MM.1S (cell line): Measurements from ENCODE around the gene XXYLT1.

ENCODE experiments used
- DNase-seq: peaks from one replicate; pipeline ENCODE4 v3.0.0-alpha.2; 2015
- H2AFZ ChIP-seq: fragments of 300-600 bp; sonication (generic); 2 replicates; pipeline ENCODE4 v1.6.0; 2016; ENCODE audit warnings: antibody characterized with exemption, low read length
- H3F3A ChIP-seq: fragments of 300-600 bp; sonication (generic); 2 replicates; pipeline ENCODE4 v1.6.1; 2016; ENCODE audit warnings: mild to moderate bottlenecking, antibody characterized with exemption, low read length, moderate library complexity, mixed read lengths; ENCODE audit not compliant: insufficient read depth
- H3K27ac ChIP-seq: fragments of 300-600 bp; sonication (generic); 2 replicates; pipeline ENCODE4 v1.5.1; 2016; ENCODE audit warnings: mild to moderate bottlenecking, low read length
- H3K27me3 ChIP-seq: fragments of 300-600 bp; sonication (generic); replicated peaks from 2 replicates; pipeline ENCODE4 v1.6.0; 2016; ENCODE audit warnings: low read length; ENCODE audit not compliant: insufficient read depth
- H3K36me3 ChIP-seq: fragments of 300-600 bp; sonication (generic); replicated peaks from 2 replicates; pipeline ENCODE4 v1.6.1; 2016; ENCODE audit warnings: mild to moderate bottlenecking, low read length, mixed read lengths; ENCODE audit not compliant: insufficient read depth
- H3K4me1 ChIP-seq: fragments of 300-600 bp; sonication (generic); 2 replicates; pipeline ENCODE4 v1.6.1; 2016; ENCODE audit warnings: low read length, mixed read lengths
- H3K4me2 ChIP-seq: fragments of 300-600 bp; sonication (generic); 2 replicates; pipeline ENCODE4 v1.6.0; 2016; ENCODE audit warnings: low read depth, low read length
- H3K4me3 ChIP-seq: fragments of 300-600 bp; sonication (generic); 2 replicates; pipeline ENCODE4 v1.5.1; 2016; ENCODE audit warnings: low read length, mixed read lengths
- H3K79me2 ChIP-seq: fragments of 300-600 bp; sonication (generic); 2 replicates; pipeline ENCODE4 v1.6.1; 2016; ENCODE audit warnings: mixed run types, low read length, mixed read lengths
- H3K9ac ChIP-seq: fragments of 300-600 bp; sonication (generic); 2 replicates; pipeline ENCODE4 v1.6.1; 2016; ENCODE audit warnings: low read length, mixed read lengths
- H3K9me2 ChIP-seq: fragments of 300-600 bp; sonication (generic); replicated peaks from 2 replicates; pipeline ENCODE4 v1.6.1; 2016; ENCODE audit warnings: mild to moderate bottlenecking, low read length, mixed read lengths; ENCODE audit not compliant: insufficient read depth
- H3K9me3 ChIP-seq: fragments of 300-600 bp; sonication (generic); replicated peaks from 2 replicates; pipeline ENCODE4 v1.6.1; 2016; ENCODE audit warnings: mild to moderate bottlenecking, low read length, mixed read lengths; ENCODE audit not compliant: insufficient read depth
- H4K20me1 ChIP-seq: fragments of 300-600 bp; sonication (generic); 2 replicates; pipeline ENCODE4 v1.6.1; 2016; ENCODE audit warnings: mild to moderate bottlenecking, low read length, moderate library complexity, mixed read lengths; ENCODE audit not compliant: insufficient read depth
- EZH2 ChIP-seq: fragments of 300-600 bp; sonication (generic); optimal IDR thresholded peaks from 2 replicates; pipeline ENCODE3; 2017; ENCODE audit warnings: low read depth, mild to moderate bottlenecking, antibody characterized with exemption, low read length, mixed read lengths
- EZH2phosphoT487 ChIP-seq: fragments of 300-600 bp; sonication (generic); IDR thresholded peaks from 2 replicates; pipeline ENCODE4 v1.6.1; 2018; ENCODE audit warnings: antibody characterized with exemption, low read length
- TF ChIP-seq, protein P1 (sequence below): fragments of 300-600 bp; sonication (generic); IDR thresholded peaks from 2 replicates; pipeline ENCODE4 v1.5.1; 2016; ENCODE audit warnings: antibody characterized with exemption, low read length, mixed read lengths

XXYLT1 gene

DNA sequence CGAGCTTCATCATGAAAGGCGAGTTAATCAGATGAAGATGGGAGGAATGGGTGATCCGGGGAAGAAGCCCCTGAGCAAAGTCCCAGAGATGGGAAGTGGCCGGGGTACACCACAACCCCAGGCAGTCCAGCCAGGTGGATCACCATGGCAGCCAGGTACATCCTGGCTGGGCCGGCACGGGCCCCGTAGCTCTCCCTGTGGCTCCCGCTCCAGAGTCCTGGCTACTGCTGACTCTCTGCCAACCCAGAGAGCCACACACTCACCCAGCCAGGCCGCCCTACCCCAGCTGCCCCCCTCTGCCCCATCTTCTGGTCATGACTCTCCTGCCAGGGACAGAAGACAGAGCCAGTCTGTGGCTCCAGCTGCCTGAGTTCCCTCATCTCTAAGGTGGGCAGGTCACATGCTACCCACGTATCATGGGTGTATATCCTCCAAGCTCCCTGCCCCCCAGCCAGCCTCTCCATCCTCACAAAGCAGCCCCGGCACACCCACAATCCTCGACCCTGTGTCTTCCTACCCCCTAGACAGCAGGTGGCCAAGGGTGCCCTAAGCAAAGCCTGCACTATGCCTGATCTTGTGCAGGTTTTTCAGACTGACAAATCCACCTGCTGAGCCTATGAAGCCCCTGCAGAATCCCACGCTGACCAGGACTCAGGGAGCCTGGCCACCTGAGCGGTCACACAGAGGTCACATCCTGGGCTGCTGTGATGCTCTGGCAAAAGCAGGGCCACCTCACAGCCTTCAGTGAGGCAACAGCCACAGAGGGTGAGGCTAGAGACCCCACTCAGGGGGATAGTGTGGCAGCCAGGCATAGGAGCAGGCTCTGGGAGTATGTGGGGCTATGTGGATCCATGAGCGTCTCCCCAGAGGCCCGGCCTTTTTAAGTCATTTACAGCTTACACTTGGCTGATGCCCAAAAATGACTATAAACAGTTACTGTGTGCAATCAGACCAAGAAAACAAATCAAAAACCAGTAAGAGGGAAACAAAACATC is 13.2 kb downstream of the XXYLT1 start:
- no peaks in the 10 kb centered on the region for H3K9me3 ChIP-seq
- H3K27ac ChIP-seq = no peak overlapping the region
- no peak overlapping the region for H3K4me2 ChIP-seq
- no peaks in the 10 kb centered on the region for H3K36me3 ChIP-seq
- DNase-seq = no peak
- no peaks in the 10 kb centered on the region for H4K20me1 ChIP-seq
- peaks cover 8% of the 10 kb centered on the region for H3K4me1 ChIP-seq
- no peaks in the 10 kb centered on the region for H3K27me3 ChIP-seq
- no peaks in the 10 kb centered on the region for H3K9me2 ChIP-seq
- no peaks in the 10 kb centered on the region for H3K79me2 ChIP-seq
- H3F3A ChIP-seq = peaks cover 16% of the 10 kb centered on the region; the same call in 1 of the 2 replicates
- H3K9ac ChIP-seq = no peak overlapping the region
- no peak for TF ChIP-seq EZH2phosphoT487
- no peak for TF ChIP-seq EZH2
- TF ChIP-seq, protein P1, sequence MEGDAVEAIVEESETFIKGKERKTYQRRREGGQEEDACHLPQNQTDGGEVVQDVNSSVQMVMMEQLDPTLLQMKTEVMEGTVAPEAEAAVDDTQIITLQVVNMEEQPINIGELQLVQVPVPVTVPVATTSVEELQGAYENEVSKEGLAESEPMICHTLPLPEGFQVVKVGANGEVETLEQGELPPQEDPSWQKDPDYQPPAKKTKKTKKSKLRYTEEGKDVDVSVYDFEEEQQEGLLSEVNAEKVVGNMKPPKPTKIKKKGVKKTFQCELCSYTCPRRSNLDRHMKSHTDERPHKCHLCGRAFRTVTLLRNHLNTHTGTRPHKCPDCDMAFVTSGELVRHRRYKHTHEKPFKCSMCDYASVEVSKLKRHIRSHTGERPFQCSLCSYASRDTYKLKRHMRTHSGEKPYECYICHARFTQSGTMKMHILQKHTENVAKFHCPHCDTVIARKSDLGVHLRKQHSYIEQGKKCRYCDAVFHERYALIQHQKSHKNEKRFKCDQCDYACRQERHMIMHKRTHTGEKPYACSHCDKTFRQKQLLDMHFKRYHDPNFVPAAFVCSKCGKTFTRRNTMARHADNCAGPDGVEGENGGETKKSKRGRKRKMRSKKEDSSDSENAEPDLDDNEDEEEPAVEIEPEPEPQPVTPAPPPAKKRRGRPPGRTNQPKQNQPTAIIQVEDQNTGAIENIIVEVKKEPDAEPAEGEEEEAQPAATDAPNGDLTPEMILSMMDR = no peak
- no peak overlapping the region for H3K4me3 ChIP-seq
- no peak overlapping the region for H2AFZ ChIP-seq

DNA sequence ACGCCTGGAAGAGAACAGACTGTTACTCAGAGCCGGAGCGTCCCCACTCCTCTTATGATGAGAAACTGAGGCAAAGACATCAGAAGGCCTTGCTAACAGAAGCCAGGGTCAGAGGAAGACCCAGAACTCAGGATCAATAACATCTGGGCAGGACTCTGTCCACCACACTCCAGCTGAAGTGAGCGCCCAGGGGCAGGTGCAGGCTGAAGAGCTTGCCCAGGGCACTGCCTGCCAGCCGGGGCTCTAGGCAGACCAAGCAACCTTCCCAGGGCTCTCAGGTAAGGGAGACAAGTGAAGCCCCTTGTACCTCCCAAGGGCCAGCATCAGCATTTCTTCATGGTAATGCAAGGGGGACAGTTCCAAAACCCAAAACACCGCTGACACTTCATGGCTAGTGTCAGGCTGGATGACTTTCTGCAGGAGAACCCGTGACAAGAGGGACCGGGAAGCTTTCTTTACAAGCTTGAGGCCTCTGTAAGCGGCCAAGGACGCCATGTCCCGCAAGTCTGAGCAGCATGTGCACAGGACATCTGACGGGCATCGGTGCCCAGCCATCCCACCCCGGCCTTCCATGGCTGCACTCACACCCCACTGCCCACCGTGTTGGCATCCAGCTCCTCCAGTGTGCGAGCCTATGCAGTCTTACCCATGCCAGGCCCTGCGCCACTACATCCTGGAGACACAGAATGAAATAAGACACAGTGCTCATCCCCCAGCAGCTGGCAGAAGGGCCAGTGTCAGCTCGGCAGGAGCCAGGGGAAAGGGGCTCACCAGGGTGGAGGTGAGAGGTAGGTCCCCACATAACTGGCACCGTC is 14.1 kb downstream of the XXYLT1 start:
- no peaks in the 10 kb centered on the region for H4K20me1 ChIP-seq
- no peak overlapping the region for H3K4me2 ChIP-seq
- H3K27ac ChIP-seq = no peak overlapping the region
- no peaks in the 10 kb centered on the region for H3K9me2 ChIP-seq
- no peak for TF ChIP-seq EZH2phosphoT487
- no peak overlapping the region for H3K4me3 ChIP-seq
- H3K27me3 ChIP-seq = no peaks in the 10 kb centered on the region
- H3F3A ChIP-seq = peaks cover 16% of the 10 kb centered on the region; the same call in 1 of the 2 replicates
- no peaks in the 10 kb centered on the region for H3K79me2 ChIP-seq
- H3K36me3 ChIP-seq = no peaks in the 10 kb centered on the region
- no peak for DNase-seq
- H3K9ac ChIP-seq = no peak overlapping the region
- no peak overlapping the region for H2AFZ ChIP-seq
- peaks cover 8% of the 10 kb centered on the region for H3K4me1 ChIP-seq
- no peaks in the 10 kb centered on the region for H3K9me3 ChIP-seq

DNA sequence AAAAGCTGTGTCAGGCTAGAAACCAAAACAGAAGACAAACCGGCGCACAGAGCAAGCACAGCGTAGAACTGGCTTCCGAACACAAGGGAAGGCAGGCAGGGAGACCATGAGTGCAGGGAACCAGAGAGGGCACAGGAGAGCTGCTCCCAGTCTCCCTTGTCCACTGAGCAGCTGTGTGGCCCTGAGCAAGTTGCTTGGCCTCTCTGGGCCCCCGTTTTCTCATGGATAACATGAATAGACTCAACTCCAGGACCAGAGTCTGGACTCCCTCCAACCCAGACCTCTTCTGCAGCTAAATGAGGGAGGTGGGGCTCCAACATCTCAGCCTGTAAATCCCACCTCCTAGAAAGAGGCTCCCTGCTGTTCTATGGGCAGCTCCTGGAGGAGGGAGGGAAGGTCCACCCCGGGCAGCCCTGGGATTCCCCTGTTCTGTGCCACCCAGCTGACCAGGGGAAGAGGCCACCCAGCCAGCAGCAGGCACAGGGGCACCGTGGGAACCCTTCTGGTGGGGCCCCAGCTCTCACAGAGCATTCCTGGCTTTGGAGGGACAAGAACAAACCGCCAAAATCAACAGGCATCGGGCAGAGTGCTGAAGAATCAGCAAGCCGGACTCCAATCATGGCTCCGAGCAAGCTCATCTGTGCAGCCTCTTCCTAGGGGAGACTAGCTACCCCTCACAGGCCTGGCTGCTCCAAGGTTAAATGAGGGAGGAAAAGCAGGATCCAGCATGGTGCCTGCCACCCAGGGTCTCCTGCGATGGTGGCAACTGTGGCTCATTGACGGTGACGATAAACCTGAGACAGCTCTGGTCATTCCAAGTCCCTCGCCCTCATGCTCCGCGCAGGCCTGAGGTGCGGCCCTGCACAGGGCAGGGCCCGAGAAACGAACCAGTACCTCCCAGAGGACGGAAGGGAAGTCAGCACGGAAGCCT is 15.1 kb downstream of the XXYLT1 start:
- Histone ChIP-seq H3K9me2 (no peaks in the 10 kb centered on the region), H3F3A (peaks cover 16% of the 10 kb centered on the region; the same call in 1 of the 2 replicates), H3K4me2 (no peak overlapping the region), H3K4me1 (peaks cover 8% of the 10 kb centered on the region), H3K27ac (no peak overlapping the region), H3K79me2 (no peaks in the 10 kb centered on the region), H3K9me3 (no peaks in the 10 kb centered on the region), H4K20me1 (no peaks in the 10 kb centered on the region), H3K36me3 (no peaks in the 10 kb centered on the region), H3K4me3 (no peak overlapping the region), H3K9ac (no peak overlapping the region), H3K27me3 (no peaks in the 10 kb centered on the region), H2AFZ (no peak overlapping the region)
- TF ChIP-seq EZH2phosphoT487 (no peak), EZH2 (no peak)
- TF ChIP-seq, protein P1 = no peak
- no peak for DNase-seq
